ENCODE results near the gene XRN1. TPM values are rescaled to one million over a fixed set of nuclear protein-coding genes. Genes with fewer than 3 reads are reported as not detected.

The XRN1 gene
- total RNA-seq, 2 experiments from 2014 or later, result 85.7 to 97.6 TPM

GRCh38 chr3:142467768-142468167 lies 19.9 kb upstream of the XRN1 start:
- H3K9me3 ChIP-seq (ENCODE audit: control insufficient read depth in 1 of 2, insufficient read depth in 1 of 2, low read length in 2 of 2), result no peaks in the 10 kb centered on the region
- no peak for TF ChIP-seq CTCF (IDR thresholded peaks at IDR 0.05)
- H3K36me3 Mint-ChIP-seq (ENCODE audit: low read depth), result peaks cover 13% of the 10 kb centered on the region
- CTCF ChIA-PET, result no interaction called here
- no peaks in the 10 kb centered on the region for H3K27me3 Mint-ChIP-seq
- H3K4me3 Mint-ChIP-seq, result no peak overlapping the region
- intact Hi-C loops (cut with DNase I, micrococcal nuclease), result no loop called here
- DNase-seq (no peak), ATAC-seq (ENCODE audit: poor library complexity) (no peak)
- no peak overlapping the region for H3K27ac ChIP-seq (ENCODE audit: low read depth in 1 of 2, low read length in 2 of 2)
- H3K27me3 ChIP-seq (ENCODE audit: control insufficient read depth in 1 of 2, insufficient read depth in 2 of 2, low read length in 2 of 2), result no peaks in the 10 kb centered on the region
- H3K4me1 ChIP-seq (ENCODE audit: insufficient read depth, low read length), result no peaks in the 10 kb centered on the region
- H3K9me3 Mint-ChIP-seq, result no peaks in the 10 kb centered on the region
- no peaks in the 10 kb centered on the region for H3K4me1 Mint-ChIP-seq (ENCODE audit: low read depth)
- POLR2A ChIA-PET, result no interaction called here
- H3K4me3 ChIP-seq (ENCODE audit: low read length), result no peak overlapping the region
- H3K36me3 ChIP-seq (ENCODE audit: insufficient read depth, low read length), result peaks cover 8% of the 10 kb centered on the region
- H3K27ac Mint-ChIP-seq, result no peak overlapping the region

DNA sequence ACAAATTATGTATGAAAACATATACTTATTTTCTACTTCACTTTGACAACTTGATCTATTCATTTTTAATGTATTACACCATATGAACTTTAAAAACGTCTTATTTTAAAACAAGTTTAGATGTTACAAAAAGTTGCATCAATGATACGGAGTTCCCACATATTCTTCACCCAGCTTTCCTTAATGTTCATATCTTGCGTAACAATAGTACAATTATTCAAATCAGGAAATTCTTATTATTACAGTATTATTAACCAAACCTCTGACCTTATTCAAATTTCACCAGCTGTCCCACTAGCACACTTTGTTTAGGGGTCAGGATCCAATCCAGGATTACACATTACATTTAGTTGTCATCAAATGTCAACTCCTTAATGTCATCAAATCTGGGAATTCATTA lies 12.9 kb upstream of the XRN1 start:
- no peak overlapping the region for H3K27ac ChIP-seq (ENCODE audit: low read depth in 1 of 2, low read length in 2 of 2)
- H3K36me3 Mint-ChIP-seq (ENCODE audit: low read depth), result peaks cover 59% of the 10 kb centered on the region
- peaks cover 38% of the 10 kb centered on the region for H3K36me3 ChIP-seq (ENCODE audit: insufficient read depth, low read length)
- H3K4me3 ChIP-seq (ENCODE audit: low read length), result no peak overlapping the region
- H3K27ac Mint-ChIP-seq, result no peak overlapping the region
- no peaks in the 10 kb centered on the region for H3K4me1 Mint-ChIP-seq (ENCODE audit: low read depth)
- no peaks in the 10 kb centered on the region for H3K27me3 Mint-ChIP-seq
- POLR2A ChIA-PET, result no interaction called here
- H3K9me3 ChIP-seq (ENCODE audit: control insufficient read depth in 1 of 2, insufficient read depth in 1 of 2, low read length in 2 of 2), result no peaks in the 10 kb centered on the region
- no peak for DNase-seq
- intact Hi-C loops (cut with DNase I, micrococcal nuclease), result no loop called here
- no peak for TF ChIP-seq CTCF (IDR thresholded peaks at IDR 0.05)
- no peak overlapping the region for H3K4me3 Mint-ChIP-seq
- no peaks in the 10 kb centered on the region for H3K27me3 ChIP-seq (ENCODE audit: control insufficient read depth in 1 of 2, insufficient read depth in 2 of 2, low read length in 2 of 2)
- no peaks in the 10 kb centered on the region for H3K9me3 Mint-ChIP-seq
- no peaks in the 10 kb centered on the region for H3K4me1 ChIP-seq (ENCODE audit: insufficient read depth, low read length)
- ATAC-seq (ENCODE audit: poor library complexity), result no peak
- CTCF ChIA-PET, result no interaction called here

DNA sequence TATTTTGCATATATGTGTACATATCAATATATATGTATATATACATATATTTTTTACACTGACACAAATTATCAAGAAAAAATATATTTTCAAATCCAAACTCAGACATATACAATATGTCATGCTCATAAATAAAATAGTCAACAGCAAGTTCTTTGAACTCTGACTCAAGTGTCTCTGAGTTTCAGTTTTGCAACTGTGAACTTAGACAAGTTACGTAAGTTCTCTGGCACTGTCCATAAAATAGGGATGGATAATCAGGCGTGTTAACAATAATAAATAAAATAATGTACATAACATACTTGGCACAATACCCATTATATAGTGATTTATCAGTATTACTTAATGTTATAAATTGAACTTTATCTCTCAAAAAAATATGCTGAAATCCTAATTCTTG lies 12.1 kb upstream of the XRN1 start:
- H3K27ac ChIP-seq (ENCODE audit: low read depth in 1 of 2, low read length in 2 of 2), result no peak overlapping the region
- H3K36me3 ChIP-seq (ENCODE audit: insufficient read depth, low read length), result peaks cover 36% of the 10 kb centered on the region
- ChIA-PET CTCF (no interaction called here), POLR2A (no interaction called here)
- no peaks in the 10 kb centered on the region for H3K4me1 ChIP-seq (ENCODE audit: insufficient read depth, low read length)
- no peak overlapping the region for H3K27ac Mint-ChIP-seq
- H3K27me3 ChIP-seq (ENCODE audit: control insufficient read depth in 1 of 2, insufficient read depth in 2 of 2, low read length in 2 of 2), result no peaks in the 10 kb centered on the region
- H3K4me3 ChIP-seq (ENCODE audit: low read length), result no peak overlapping the region
- no peaks in the 10 kb centered on the region for H3K9me3 ChIP-seq (ENCODE audit: control insufficient read depth in 1 of 2, insufficient read depth in 1 of 2, low read length in 2 of 2)
- peaks cover 65% of the 10 kb centered on the region for H3K36me3 Mint-ChIP-seq (ENCODE audit: low read depth)
- no peak overlapping the region for H3K4me3 Mint-ChIP-seq
- no peaks in the 10 kb centered on the region for H3K4me1 Mint-ChIP-seq (ENCODE audit: low read depth)
- TF ChIP-seq CTCF (IDR thresholded peaks at IDR 0.05), result no peak
- intact Hi-C loops (cut with DNase I, micrococcal nuclease), result loop anchor here in 1 of 2 experiments (10.0 kb wide), 1 partner anchor 265 kb away; the partner anchor contains the start of gene TRPC1
- no peaks in the 10 kb centered on the region for H3K27me3 Mint-ChIP-seq
- H3K9me3 Mint-ChIP-seq, result no peaks in the 10 kb centered on the region
- ATAC-seq (ENCODE audit: poor library complexity) (no peak), DNase-seq (no peak)
